ENCODE data around the gene FBXW8.

GRCh38 chr12:116962197-116962596 lies 51.4 kb downstream of the FBXW8 start:
- TF ChIP-seq CTCF (conservative IDR thresholded peaks at IDR 0.05) (no peak), EZH2 (IDR thresholded peaks at IDR 0.05; ENCODE audit: low read depth) (no peak)

All from PC-9 (cell line).